Measurements from ENCODE around the gene RAB23.
A peak's percentile ranks its signal among the peaks of the same experiment; 100 is the strongest.

Gene RAB23

DNA sequence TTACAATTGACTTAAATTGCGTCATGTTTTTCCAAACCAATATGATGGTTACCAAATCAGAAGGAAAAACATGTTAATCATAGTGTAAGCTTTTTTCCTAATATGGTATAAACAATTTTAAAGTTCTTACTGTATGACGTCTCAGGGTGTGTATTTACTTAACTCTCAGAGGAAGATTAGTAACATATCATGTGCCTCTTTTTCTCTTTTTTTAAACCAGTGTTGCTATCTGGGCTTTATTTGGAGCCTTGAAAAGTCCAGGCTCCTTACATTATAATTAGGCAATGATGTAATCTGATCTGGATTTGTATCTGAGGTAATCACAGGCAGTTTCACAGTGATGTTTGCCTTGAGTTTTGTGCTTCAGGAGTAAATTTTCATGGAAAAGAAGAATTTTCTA, 20.4 kb upstream of the RAB23 start:
- DNase-seq (ENCODE audit: low spot score), result no peak

- no peak for DNase-seq (ENCODE audit: low spot score)
Measured at GRCh38 chr6:57226221-57226620, 4.1 kb upstream of the RAB23 start.

GRCh38 chr6:57224769-57225515, 2.8 kb upstream of the RAB23 start:
- DNase-seq (ENCODE audit: low spot score), result no peak

DNA sequence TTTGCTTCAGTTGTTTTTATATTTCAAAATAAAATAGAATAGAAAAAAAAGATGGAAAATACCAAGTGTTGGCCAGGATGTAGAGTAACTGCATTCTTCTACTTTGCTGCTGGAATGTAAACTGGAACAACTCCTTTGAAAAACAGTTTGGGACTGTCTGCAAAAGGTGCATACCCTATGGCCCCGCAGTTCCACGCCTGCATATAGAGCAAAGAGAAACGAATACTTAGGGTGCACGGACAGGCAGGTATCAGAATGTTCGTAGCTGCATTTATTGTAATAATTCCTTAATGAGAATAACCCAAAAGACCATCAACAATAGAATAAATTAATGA, 603 bp upstream of the RAB23 start:
- DNase-seq (ENCODE audit: low spot score), result peak; percentile 2

- DNase-seq (ENCODE audit: low spot score), result peak; percentile 51
Measured at GRCh38 chr6:57221191-57221935, 744 bp downstream of the RAB23 start.

DNA sequence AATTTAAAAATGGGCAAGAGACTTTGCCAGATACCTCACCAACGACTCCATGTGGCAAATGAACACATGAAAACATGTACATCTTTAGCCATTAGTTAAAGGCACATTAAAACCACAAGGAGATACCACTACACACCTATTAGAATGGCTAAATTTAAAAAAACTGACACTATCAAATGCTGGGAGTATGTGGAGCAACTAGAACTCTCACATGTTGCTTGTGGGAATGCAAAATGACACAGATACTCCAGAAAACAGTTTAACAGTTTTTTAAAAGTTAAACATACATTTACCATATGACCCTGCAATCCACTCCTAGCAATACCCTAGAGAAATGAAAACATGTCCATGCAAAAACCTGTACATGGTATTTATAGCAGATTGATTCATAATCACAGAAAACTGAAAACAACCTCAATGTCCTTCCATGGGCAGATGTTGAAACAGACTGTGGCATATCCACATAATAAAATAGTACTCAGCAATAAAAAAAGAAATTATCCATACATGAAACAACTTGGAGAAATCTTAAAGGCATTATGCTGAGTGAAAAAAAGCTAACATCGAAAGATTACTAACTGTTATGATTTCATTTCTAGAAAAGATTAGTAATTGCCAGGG, 1.9 kb downstream of the RAB23 start:
- DNase-seq (ENCODE audit: low spot score), result no peak

DNA sequence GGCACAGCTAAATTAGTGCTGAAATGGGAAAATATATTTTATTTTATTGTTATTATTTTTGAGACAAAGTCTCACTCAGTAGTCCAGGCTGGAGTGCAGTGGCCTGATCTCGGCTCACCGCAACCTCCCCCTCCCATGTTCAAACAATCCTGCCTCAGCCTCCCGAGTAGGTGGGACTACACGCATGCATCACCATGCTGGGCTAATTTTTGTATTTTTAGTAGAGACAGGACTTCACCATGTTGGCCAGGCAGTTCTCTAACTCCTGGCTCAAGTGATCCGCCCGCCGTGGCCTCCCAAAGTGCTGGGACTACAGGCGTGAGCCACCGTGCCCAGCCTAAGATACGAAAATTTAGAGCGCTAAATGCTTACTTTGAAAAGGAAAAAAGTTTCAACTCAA, 4.8 kb downstream of the RAB23 start:
- DNase-seq (ENCODE audit: low spot score), result no peak

GRCh38 chr6:57216235-57217101, 5.6 kb downstream of the RAB23 start:
- DNase-seq (ENCODE audit: low spot score), result no peak

DNA sequence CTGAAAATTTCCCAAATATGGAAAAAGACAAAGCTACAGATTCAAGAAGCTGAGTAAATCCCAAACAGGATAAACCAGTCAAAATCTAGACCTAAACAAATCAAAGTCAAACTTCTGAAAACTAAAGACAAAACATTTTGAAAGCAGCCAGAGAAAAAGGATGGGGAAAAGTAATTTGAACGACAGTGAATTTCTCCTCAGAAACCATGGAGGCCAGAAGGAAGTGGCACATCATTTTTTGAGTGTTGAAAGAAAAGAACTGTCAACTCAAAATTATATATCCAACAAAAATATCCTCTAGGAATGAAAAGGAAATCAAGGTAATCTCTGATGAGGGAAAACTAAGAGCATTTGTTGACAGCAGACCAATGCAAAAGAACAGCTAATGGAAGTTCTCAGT, 6.8 kb downstream of the RAB23 start:
- DNase-seq (ENCODE audit: low spot score), result no peak

GRCh38 chr6:57210060-57210459, 12.0 kb downstream of the RAB23 start:
- no peak for DNase-seq (ENCODE audit: low spot score)

DNA sequence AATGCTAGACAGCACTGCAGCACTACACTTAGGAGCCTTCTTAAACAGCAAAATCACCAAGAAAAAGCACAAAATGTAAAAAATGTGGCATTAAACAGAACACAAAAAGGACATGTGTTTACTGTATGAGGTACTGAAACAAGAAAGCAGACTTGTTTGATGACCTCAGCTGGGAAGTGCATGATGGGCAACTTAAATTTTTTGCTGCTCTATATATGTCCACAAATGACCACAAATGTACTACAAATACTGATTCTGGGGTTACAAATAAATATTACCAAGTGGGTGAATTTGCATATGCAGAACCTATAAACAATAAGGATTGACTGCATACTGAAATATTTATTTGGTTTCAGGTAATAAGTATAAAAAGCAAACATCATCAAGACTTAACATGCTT, 13.1 kb downstream of the RAB23 start:
- DNase-seq (ENCODE audit: low spot score), result no peak

- DNase-seq (ENCODE audit: low spot score), result no peak
Measured at GRCh38 chr6:57207872-57208271, 14.2 kb downstream of the RAB23 start.

- DNase-seq (ENCODE audit: low spot score), result no peak
Measured at GRCh38 chr6:57207141-57207540, 15.0 kb downstream of the RAB23 start.

GRCh38 chr6:57205550-57206328, 16.4 kb downstream of the RAB23 start:
- DNase-seq (ENCODE audit: low spot score), result no peak

DNA sequence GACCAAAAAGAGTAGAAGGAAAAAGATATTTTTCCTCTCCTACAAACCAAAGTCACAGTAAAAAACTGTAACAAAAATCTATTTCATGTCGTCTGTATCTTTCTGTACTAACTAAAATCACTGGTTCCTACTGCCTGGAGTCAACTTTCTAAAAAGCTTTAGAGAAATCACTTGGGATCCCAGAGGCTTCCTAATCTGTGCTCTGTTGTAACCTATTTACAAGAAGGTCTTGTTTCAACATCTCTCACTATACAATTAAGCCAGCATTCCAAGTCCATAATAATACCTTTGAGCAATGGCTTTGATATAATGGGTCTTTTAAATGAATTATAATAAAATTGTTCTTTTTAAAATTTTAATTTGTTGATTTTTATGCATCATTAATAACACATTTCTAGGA, 20.4 kb downstream of the RAB23 start:
- no peak for DNase-seq (ENCODE audit: low spot score)

DNA sequence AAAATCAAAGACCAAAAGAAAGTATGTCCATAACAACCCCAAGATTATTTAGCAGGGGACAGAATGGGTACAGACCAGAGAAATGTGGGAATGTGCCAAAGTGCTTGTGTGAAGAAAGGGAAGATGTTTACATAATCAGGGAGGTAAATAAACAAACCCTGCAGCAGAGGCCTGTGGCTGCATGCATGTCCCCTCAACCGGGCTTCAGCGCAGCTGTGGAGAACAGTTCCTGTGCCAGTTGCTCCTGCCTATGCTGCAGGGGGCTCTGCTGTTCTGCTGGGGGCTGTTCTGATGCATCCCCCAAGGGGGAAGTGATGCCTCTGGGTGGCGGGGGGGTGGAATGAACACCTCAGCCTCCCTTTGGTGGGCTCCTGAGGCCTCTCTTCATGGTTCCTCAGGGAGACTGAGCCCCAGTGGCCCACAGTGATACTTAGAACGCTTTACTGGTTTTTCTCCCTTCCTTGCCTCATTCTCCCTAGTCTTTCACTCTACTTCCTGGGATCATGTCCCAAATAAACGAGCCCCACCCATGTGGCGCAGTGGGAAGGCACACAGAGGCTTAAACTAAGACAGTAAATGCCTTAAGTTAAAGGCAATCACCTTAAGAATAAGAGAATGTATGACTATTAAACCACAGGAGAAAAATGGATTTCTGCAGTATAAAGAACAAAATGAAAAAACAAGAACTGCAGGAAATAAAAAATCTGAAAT, 23.0 kb downstream of the RAB23 start:
- DNase-seq (ENCODE audit: low spot score), result no peak

DNA sequence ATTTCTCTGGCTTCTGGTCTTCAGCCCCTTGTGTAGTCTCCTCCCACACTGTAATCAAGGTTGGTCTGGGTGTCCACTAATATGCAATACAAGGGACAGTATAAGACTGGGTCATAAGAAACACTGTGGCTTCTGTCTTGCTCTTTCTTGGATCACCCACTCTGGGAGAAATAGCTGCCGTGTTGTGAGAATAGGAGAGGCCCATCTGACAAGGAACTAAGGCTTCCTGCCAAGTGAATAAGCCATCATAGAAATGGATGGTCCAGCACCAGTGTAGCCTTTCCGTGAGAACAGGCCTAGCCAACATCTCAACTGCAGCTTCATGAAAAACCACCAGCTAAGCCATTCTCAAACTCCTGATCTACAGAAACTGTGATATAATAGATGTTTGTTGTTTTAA, 26.6 kb downstream of the RAB23 start:
- no peak for DNase-seq (ENCODE audit: low spot score)

- no peak for DNase-seq (ENCODE audit: low spot score)
Measured at GRCh38 chr6:57193177-57193576, 28.9 kb downstream of the RAB23 start.

- DNase-seq (ENCODE audit: low spot score), result peak; percentile 26
Measured at GRCh38 chr6:57190140-57190539, 32.0 kb downstream of the RAB23 start.

DNA sequence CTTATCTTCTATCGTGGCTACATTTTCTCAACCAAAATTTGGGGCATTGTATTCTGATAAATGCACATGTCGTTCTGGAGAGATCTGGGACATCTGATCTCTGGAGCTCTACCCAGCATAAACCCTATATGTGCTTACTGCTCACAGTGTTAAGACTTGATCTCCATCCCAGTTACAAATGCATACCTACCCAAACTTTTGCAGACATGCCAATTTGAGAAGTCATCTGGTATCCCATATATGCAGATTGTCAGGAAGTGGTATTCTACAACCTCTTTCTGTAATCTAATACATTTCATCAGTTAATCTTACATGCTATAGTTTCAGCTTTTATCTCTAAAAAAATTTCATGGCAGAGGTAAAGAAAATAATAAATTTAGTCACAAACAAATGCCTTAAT, 38.8 kb downstream of the RAB23 start:
- DNase-seq (ENCODE audit: low spot score), result no peak

DNA sequence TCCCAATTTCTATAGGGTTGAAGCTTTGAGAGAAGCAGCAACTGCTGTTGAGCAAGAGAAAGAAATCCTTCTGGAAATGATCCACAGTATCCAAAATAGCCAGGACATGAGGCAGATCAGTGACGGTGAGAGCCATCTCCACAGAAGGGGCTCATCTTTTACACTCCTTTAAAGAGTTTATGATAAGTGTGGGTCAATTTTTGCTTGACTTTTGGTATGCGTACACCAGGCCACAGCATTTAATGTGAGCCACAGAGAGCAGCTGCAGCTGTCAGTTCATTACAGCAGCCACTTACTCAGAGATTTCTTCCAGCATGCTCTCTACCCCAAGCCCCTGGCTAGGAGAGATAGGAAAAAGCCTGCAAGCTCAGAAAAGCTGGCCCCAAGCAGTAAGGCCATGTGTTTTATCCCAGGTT, 40.1 kb downstream of the RAB23 start:
- no peak for DNase-seq (ENCODE audit: low spot score)

All from SW480 (cell line).